NCI-H510A (cell line): Measurements from ENCODE around the gene MKS1.

Experiments
- DNase-seq: peaks from one replicate; lab custom pipeline; 2025; lab: John Stamatoyannopoulos, UW

The MKS1 gene

DNA sequence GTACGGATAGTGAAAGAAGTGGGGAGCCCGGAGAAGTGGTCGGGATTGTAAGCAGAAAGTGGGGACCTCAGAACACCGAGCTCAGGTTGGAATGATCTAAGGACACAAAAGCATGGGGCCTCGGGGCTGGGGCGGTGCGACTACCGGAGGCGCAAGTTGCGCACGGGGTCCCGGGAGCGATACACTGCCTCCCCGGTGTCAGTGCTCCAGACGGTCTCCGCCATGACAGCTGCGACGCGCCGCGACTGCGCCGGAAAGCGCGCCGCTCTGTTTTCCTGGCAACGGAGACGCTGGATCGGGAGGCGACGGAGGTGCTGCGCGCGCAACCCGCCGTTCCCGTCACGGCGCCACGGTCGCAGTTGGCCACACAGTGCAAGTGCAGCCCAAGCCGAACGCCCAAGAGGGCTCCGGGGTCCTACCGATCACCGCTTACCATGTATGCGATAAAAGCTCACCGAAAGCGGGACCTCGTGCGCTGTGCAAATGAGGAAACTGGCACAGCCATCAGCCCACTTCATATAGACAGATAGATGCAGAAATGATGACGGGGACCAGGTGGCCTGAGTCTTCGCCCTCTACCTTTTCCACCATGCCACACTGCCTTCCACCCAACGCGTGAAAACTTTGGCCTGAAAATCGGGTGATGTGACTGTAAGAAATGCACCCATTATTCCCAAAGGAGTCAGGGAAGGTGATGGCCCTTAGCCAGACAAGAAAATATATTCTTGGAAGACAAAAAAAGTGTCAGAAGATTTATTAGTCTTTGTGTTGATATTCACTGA is at the start of gene MKS1:
MKS1 (minus strand) TSS at position 249 of the 782 bp plus-strand sequence; CDS start at position 224, 25 bp downstream.
- peak; percentile 94 for DNase-seq

- no peak for DNase-seq
Observed at GRCh38 chr17:58268326-58268725, 49.3 kb upstream of the MKS1 start.

GRCh38 chr17:58267347-58268324 is 48.6 kb upstream of the MKS1 start:
- no peak for DNase-seq

DNA sequence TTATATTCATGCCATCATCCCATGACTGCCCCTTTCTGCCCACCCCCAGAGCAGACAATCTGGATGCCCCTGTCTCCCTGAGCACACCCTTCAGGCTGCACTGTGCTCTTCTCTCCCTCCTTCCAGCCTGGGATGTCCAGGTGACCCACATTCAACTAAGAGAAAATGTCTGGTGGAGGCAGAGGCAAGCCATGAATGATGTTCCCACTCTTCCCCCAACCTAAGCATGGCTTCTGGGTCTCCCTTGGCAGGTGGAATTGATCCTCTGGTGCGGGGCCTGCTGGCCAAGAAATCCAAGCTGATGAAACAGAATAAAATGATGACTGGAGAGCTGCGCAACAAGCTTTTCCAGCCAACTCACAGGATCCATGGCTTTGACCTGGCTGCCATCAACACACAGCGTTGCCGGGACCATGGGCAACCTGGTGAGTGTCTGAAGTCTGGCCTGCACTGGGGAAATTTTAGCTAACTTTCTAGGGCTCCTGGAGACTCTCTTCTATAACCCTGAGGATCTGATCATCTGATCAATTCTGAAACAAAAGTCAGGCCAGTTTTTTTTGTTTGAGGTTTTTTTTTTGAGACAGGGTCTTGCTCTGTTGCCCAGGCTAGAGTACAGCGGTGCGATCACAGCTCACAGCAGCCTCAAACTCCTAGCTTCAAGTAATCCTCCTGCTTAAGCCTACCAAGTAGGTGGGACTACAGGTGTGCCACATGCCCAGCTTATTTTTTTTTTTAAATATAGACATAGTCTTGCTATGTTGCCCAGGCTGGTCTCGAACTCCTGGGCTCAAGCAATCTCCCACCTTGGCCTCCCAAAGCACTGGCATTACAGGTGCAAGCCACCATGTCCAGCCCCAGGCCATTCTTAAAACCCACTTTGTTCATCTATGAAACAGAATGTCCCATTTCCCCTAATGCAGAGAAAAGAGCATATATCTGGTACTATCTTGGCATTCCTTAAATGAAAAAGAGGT is 47.1 kb upstream of the MKS1 start:
- no peak for DNase-seq

DNA sequence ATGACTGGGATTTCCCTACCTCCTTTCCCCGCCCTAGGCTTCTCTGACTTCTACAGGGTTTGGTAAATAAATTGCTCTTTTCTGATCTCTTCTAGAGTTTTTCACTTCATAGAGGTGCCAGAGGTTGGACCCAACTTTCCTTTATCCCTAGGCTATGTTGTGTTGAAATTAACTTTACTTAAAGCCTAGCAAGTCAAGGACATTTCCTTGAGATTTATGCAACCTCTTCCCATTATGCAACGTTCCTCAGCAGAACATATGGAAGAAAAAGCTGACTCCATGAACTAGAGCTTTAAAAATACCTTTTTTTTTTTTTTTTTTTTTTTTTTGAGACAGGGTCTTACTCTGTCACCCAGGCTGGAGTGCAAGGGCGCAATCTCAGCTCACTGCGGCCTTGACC is 46.2 kb upstream of the MKS1 start:
- no peak for DNase-seq

DNA sequence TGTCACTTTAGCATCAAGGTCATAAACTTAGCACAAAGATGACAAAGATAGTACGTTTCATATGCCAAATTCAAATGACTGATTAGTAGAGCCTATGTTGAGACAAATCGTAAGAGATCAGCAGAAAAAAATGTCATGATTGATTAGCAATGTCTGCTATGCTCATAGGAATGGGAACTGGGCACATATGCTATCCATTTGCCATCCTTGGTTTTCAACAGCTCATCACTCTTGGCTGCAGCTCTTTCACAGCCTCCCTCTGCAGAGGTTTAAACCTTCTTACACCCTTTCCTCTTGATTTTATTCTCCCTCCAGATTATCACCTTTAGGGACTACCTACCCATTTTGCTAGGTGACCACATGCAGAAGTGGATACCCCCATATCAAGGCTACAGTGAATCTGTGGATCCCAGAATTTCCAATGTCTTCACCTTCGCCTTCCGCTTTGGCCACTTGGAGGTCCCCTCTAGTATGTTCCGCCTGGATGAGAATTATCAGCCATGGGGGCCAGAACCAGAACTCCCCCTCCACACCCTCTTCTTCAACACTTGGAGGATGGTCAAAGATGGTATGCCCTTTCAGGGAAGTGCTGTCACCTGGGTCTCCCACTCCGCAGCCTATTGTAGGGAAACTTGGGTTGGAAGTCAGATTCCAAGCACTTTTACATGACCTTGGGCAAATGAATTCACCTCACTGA is 45.5 kb upstream of the MKS1 start:
- no peak for DNase-seq

DNA sequence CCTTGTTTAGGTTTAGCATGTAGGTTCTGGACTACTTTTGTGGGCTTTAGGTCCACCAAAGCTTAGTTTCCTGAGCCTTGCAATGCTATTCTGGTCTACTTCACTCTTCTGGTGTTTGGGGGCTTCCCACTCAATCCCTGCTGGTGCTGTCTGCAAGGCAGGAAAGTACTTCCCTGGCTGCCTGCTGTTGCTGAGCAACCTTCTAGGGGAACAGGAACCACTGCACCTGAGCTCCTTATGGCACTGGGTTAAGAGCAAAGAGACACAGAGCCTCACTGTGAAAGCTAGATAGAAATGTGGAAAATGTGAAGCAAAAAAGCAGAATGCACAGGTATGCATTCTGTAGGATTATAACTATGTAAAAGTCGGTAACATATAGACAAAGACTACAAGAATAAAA is 44.7 kb upstream of the MKS1 start:
- no peak for DNase-seq

DNA sequence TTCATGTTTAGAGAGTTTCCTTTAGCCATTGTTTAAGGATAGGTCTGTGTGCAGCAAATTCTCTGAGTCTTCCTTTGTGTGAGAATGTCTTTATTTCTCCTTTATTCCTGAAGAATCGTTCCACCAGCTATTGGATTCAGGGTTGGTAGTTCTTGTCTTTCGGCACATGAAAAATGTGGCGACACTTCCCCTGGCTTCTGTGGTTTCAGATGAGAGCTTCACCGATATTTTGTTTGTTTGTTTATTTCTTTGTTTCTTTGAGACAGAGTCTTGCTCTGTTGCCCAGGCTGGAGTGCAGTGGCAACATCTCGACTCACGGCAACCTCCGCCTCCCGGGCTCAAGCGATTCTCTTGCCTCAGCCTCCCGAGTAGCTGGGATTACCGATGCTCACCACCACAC is 43.1 kb upstream of the MKS1 start:
- DNase-seq = no peak

DNA sequence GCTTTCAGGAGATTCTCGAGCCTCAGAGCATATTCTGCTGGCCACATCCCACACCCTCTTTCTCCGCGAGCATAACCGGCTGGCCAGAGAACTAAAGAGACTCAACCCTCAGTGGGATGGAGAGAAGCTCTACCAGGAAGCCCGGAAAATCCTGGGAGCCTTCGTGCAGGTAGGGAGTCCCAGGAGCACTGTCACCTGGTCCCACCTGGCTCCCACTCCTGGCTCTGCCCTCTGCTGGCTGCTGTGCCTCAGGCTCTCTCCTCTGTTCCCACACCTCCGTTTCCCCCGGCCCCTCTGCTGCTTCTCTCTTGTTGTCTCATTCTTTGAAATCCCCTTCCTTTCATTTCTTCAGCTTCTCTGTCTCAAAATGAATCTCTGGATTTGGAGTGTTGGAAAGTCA is 35.7 kb upstream of the MKS1 start:
- DNase-seq = no peak

DNA sequence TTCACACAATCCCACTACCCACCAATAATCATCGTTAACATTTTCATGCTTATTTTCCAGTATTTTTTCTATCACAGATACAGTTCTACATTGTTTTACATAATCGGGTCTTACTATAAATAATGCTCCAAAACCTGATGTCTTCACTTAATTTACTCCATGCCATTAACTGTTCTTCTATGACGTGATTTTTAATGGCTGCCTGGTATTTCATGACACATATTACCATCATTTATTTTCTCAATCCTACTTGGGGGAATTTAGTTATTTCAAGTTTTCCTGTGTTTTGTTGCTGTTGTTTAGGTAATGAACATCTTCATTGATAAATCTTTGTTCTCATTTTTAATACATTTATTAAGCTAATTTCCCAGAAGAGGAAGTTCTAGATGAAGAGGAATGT is 34.0 kb upstream of the MKS1 start:
- DNase-seq = no peak

DNA sequence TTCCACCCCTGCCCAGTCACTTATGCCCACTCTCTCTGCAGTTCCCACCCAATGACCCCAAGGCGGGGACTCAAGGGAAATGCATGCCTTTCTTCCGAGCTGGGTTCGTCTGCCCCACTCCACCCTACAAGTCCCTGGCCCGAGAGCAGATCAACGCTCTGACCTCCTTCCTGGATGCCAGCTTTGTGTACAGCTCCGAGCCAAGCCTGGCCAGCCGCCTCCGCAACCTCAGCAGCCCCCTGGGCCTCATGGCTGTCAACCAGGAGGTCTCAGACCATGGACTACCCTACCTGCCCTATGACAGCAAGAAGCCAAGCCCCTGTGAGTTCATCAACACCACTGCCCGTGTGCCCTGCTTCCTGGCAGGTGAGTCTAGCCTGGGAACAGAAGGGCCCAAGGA is 33.1 kb upstream of the MKS1 start:
- DNase-seq = no peak

- DNase-seq = no peak
Observed at GRCh38 chr17:58250344-58251011, 31.4 kb upstream of the MKS1 start.

- peak; percentile 23 for DNase-seq
Observed at GRCh38 chr17:58249270-58250133, 30.4 kb upstream of the MKS1 start.

DNA sequence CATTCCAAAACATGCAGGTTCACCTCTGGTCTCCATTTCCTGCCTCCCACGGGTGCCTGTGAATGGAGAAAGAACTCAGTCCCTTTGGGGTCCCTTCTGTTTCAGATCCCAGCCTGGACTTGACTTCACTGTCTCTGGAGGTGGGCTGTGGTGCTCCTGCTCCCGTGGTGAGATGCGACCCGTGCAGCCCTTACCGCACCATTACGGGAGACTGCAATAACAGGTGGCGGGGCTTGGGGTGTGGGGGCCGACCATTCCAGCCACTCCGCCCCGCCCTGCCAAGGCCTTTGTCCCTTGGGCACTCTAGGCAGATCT is 29.9 kb upstream of the MKS1 start:
- DNase-seq = no peak

DNA sequence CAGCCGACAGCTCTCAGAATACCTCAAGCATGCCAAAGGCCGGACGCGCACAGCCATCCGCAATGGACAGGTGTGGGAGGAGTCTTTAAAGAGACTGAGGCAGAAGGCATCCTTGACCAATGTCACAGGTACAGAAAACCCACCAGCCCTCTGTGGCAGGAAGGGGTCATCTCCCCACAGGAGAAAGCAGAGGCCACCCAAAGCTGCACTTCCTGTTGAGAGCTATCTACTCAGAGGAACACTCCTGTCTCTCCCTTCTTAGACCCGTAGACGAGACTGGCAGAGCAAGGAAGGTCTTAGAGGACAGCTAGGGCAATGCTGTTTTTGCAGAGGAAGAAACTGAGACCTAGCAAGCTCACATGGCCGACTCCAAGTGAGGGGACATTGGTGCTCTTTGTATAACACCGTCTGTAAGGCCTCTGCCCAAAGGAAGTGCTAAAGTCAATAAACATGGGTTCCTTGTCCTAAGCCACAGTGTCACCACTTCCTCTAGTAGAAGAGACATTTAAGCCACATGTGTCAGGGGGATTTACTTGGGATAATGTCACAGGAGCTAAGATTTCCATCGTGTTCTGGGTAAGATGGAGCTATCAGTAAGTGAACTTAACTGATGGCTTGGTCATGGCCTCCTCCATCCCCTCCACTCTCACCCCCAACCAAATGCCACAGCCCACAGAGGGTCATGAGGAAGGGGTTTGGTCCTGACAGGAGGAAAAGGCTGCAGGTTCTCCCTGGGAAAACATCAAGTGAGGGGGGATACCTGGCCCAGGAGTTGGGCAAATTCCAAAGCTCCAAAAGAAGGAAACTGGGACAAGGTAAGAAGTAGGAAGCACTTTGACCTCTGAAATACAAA is 28.7 kb upstream of the MKS1 start:
- DNase-seq = no peak

- no peak for DNase-seq
Observed at GRCh38 chr17:58246781-58247180, 27.7 kb upstream of the MKS1 start.

DNA sequence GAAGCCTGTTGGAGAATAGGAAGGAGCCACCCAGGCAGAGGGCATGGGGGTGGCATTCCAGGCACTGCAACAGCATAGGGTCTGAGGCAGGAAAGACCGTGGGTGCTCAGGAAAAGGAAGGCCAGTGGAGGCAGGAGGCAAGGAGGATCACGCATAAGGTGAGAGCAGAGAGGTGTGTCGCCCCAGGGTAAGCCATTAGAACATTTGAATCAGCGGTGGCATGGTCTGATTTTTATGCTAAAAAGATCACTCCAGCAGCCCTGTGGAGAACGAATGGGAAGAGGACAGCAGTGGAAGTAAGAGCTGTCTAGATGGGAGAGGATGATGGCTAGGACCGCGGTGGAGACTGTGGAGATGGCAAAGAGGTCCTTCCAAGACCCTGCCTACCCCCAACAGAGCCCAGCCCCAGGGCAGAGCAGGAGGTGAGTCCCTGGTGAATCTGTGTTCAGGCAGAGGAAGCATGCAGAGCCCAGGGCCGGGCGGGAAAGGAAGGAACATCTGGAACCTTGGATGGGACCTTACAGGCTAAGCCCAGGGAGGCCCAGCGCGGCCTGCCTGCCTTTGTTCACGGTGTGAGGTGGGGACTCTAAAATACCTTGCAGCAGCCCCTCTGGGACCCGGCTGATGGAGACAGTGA is 27.2 kb upstream of the MKS1 start:
- DNase-seq = no peak

GRCh38 chr17:58245428-58246103 is 26.5 kb upstream of the MKS1 start:
- DNase-seq = no peak
